Activated CD8-positive, alpha-beta memory T cell treated with anti-CD3 and anti-CD28 coated beads, Interleukin-2, amount 50 U/mL, for 4 hours (primary cell): ENCODE results near the gene NUCB1.
"Not testable (repeated sequence)": the region's sequence is repeated elsewhere in the genome, so short reads cannot be mapped to it uniquely, and the experiment has no call there.

Source experiments
- DNase-seq: peaks from one replicate; pipeline ENCODE4 v3.0.0-alpha.2; 2020

Gene NUCB1

GRCh38 chr19:48899781-48900476, at the start of gene NUCB1:
Gene NUCB1, plus strand, starts transcription at chr19:48900312. Its CDS starts 485 bp downstream, at chr19:48900797.
- DNase-seq, result peak; percentile 99

GRCh38 chr19:48852292-48852691, 47.8 kb upstream of the NUCB1 start:
- no peak for DNase-seq

DNA sequence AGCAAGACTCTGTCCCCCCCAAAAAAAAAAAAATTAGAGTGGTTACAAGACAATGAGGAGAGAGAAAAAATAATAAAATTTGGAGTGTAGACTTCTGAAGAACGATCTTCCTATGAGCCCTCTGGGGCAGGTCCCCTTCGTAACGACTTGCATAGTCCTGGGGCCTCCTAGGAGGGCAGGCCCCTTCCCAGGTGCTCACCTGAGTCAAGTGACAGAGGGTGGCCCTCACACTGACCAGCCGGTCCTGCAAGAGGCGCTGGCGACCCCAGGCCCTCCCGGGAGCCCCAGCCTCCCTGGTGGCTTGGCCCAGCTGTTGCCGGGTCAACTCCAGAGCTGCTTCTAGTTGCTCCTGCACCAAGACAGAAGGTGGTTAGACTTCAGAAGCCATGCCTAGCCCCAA, 46.6 kb upstream of the NUCB1 start:
- DNase-seq, result no peak

GRCh38 chr19:48854103-48854502, 46.0 kb upstream of the NUCB1 start:
- no peak for DNase-seq

- DNase-seq, result no peak
Measured at GRCh38 chr19:48856921-48857320, 43.2 kb upstream of the NUCB1 start.

DNA sequence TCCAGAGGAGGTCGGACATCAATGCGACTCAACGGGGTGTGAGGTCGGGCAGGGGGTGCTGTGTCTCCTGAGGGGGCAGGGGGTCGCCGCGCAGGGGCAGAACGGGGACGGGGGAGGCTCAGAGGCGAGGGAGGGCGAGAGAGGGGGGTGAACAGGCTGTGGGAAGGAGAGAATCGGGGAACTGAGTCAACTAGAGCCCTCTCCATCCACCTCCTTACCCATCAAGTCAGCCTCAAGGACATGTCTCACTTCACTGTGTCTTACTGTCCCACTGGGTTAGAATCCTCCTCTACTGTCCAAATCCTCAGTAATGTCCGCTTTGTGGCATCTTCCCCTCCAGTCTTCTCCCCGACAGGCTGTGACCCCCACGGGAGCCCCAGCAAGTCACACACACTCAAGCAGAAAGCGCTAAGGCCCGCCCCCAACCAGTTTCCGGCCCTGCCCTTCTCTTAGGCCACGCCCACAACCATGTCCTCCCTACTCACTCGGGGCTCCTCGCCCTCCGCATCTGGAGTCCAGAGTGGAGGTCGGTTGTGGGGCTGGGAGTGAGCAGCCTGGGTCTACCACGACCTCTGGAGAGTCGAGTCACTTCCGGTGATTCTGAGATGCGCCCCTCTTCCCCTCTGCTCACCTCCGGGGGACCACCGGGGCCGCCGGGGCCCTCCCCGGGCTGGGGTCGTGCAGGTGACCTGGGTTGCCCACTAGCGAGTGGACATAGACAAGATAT, 41.0 kb upstream of the NUCB1 start:
- DNase-seq, result peak; percentile 78

DNA sequence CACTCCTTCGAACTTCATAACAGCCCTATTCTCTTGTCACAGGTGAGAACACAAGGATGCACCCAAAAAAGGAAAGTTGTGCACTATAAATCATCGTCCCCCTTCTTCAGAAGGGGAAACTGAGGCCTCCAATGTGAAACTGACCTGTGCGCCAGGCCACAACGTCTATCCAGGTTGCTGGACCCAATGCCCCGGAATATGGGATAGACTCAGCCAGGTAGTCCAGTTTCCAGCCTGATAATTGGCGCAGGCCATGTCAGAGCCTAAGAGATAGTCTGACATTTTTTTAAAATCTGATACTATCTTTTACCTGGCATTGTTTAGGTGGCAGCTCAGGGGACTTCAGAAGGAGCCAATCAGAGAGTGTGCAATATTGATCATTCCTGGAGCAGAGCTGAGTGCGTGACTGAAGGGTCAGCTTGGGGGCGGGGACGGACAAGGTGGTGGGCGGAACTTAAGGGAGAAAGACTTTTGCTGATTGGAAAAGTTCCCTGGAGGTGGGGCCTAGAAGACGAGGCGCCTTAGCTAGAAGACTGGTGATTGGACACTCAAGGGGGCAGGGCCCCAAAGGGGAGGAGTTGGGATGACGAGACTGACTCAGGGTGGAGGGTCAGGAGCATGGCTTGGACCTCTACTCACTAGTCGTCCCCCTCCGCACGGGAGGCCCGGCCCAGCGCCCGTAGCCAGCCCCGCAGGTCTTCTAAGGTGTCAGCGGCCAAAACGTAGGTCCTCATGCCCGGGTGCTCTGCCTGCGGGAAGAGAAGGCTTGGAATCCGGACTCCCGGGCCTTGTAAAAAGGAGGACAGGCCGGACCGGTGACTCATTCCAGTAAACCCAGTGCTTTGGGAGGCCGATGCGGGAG, 40.2 kb upstream of the NUCB1 start:
- no peak for DNase-seq

DNA sequence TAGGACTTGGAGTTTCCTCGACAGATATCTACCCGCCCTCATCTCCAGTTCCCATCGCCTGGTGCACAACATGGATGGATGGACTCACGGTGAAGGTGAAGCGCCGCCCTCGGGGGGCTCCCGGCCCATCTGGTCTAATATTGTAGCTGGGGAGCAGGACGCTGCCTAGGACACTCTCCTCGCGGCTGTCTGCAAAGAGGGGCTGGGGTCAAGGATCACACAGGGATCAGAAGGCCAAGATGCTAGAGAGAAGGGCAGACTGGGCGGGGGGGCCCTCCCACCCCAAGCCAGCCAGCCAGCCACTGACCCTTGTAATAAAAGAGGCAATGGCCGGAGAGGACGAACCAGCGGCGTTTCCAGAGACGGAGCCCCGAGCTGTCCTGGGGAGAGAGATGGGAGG, 38.8 kb upstream of the NUCB1 start:
- no peak for DNase-seq

GRCh38 chr19:48862827-48863226, 37.3 kb upstream of the NUCB1 start:
- no peak for DNase-seq

DNA sequence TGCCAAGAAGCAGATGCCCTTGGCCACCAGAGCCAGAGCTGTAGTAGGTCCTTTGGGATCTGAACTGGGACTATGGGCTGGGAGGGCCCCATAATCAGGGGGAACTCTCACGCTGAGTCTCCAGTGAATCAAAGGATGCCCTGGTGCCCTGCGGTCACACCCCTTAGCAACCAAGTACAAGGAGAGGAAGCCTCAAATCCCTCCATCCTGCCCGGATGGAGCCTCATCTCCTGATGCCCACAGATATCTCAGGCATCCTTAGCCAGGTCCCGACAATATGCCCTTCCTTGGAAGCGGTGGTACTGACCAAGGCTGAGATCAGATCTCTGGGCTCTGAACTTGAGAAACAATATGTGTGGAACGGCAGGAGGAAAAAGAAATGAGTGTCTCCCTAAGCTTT, 33.4 kb upstream of the NUCB1 start:
- DNase-seq, result no peak

GRCh38 chr19:48867123-48867745, 32.9 kb upstream of the NUCB1 start:
- DNase-seq, result no peak

DNA sequence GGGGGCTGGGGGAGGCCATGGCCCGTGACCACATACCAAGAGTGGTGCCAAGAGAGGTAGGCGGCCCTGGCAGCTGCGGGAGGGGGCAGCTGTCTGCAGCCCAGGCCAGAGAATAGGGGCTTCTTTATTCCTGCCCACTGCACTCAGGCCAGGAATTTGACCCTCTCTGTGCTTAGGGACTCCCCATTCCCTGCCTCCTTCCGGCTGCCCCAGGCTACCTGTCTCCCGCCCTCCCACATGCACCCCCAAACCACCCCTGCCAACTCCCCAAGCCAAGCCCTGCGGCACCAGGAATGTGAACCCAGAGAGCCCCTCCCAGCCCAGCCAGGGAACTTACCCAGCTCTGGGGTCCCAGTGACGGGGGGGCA, 32.4 kb upstream of the NUCB1 start:
- DNase-seq, result no peak

DNA sequence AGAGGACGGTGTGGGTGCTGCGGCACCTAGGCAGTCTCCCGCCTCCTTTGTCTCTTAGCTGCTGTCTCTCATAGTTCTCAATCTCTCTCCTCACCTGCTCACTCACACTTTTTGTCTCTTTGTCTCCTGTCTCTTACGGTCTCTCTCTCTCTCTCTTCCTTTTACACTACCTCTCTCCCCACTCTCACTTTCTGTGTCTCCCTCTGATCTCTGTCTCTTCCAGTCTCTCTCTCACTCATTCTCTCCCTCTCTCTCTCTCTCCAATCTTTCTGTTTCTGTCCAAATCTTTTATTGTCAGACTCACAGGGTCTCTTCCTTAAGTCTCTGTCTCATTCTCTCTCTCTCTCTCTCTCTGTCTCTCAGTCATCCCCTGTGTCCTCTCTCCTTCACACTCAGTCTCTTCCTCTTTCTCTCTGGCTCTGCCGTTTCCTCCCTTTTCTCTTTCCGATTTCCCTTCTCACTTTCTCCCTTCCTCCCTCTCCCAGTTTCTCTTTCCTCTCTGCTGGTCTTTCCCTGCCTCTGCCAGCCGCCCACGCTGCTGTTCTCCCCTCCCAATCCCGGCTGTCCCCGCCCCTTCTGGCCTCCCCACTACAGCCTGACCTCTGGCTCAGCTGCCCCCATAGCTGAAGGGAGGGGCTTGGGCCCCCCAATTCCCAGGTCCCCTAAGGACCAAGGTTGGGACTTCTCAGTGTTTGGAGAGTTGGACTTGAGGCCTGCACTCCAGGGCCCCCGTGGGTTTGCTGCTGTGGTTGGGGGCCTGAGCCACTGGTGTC, 31.8 kb upstream of the NUCB1 start, which contains the start of gene PLEKHA4:
Gene PLEKHA4, minus strand, starts transcription at position 504 of the 773 bp plus-strand sequence. CDS start 997 bp downstream, outside the sequence.
- no peak for DNase-seq

- no peak for DNase-seq
Measured at GRCh38 chr19:48870048-48870447, 30.1 kb upstream of the NUCB1 start.

- DNase-seq, result not testable (repeated sequence)
Measured at GRCh38 chr19:48871471-48872181, 28.5 kb upstream of the NUCB1 start.

DNA sequence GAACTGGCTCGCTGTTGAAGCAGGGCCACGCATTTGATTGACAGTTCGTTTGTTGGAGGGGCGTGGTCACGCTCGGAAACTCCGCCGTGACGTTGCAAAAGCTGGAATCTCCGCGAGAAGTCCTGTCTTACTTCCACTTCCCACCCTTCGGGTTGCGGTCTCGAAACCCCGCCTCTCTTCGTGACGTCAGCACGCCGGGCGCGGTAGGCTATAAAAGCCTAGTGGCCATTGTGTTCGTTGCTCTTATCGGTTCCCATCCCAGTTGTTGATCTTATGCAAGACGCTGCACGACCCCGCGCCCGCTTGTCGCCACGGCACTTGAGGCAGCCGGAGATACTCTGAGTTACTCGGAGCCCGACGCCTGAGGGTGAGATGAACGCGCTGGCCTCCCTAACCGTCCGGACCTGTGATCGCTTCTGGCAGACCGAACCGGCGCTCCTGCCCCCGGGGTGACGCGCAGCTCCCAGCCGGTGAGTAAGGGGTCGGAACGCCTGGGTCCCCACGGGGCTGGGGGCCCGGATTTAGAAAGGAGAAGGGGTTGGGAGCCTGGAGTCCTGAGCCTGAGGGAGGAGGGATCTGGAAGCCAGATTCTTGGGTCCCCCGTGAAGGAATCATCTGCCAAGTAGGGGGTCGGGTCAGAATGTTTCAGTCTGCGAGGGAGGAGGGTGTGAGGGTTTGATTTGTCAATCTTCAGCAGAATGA, 27.8 kb upstream of the NUCB1 start, which contains the start of gene PPP1R15A:
Gene PPP1R15A, plus strand, starts transcription at position 240 of the 702 bp plus-strand sequence. CDS start 813 bp downstream, outside the sequence.
- DNase-seq, result peak; percentile 99

DNA sequence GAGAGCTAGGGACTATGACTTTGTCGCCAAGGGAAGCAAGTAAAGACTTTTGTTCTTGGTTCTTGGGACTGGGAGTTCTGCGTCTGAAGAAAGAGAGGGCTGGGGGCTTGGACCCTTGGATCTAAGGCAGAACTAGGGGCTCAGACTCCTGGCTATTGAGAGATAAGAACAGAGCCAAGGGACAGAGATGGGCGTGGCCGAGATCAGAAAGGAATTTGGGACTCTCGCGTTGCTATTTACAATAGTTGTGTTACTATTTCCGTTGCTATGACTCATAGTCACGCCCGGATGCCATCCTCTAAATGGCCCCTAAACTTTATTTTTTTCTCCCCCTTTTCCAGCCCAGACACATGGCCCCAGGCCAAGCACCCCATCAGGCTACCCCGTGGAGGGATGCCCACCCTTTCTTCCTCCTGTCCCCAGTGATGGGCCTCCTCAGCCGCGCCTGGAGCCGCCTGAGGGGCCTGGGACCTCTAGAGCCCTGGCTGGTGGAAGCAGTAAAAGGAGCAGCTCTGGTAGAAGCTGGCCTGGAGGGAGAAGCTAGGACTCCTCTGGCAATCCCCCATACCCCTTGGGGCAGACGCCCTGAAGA, 27.1 kb upstream of the NUCB1 start:
- DNase-seq, result peak; percentile 71

DNA sequence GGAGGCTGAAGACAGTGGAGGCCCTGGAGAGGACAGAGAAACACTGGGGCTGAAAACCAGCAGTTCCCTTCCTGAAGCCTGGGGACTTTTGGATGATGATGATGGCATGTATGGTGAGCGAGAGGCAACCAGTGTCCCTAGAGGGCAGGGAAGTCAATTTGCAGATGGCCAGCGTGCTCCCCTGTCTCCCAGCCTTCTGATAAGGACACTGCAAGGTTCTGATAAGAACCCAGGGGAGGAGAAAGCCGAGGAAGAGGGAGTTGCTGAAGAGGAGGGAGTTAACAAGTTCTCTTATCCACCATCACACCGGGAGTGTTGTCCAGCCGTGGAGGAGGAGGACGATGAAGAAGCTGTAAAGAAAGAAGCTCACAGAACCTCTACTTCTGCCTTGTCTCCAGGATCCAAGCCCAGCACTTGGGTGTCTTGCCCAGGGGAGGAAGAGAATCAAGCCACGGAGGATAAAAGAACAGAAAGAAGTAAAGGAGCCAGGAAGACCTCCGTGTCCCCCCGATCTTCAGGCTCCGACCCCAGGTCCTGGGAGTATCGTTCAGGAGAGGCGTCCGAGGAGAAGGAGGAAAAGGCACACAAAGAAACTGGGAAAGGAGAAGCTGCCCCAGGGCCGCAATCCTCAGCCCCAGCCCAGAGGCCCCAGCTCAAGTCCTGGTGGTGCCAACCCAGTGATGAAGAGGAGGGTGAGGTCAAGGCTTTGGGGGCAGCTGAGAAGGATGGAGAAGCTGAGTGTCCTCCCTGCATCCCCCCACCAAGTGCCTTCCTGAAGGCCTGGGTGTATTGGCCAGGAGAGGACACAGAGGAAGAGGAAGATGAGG, 26.4 kb upstream of the NUCB1 start:
- no peak for DNase-seq
